ENCODE results near the gene INSIG1. TPM values are rescaled to one million over a fixed set of nuclear protein-coding genes. Genes with fewer than 3 reads are reported as not detected.

Gene INSIG1
- total RNA-seq, 1 donor from 2014 or later, result 38.2 TPM

GRCh38 chr7:155336812-155337602 is 39.3 kb downstream of the INSIG1 start:
- no peaks in the 10 kb centered on the region for H3K36me3 Mint-ChIP-seq
- H3K9me3 Mint-ChIP-seq, result no peaks in the 10 kb centered on the region
- peaks cover 17% of the 10 kb centered on the region for H3K27me3 Mint-ChIP-seq
- DNase-seq (ENCODE audit: extremely low spot score, unreplicated experiment), result no peak
- H3K27ac Mint-ChIP-seq, result no peak overlapping the region
- no peak overlapping the region for H3K4me3 Mint-ChIP-seq
- no peaks in the 10 kb centered on the region for H3K4me1 Mint-ChIP-seq (ENCODE audit: unreplicated experiment)
- TF ChIP-seq CTCF (conservative IDR thresholded peaks at IDR 0.05), result no peak

DNA sequence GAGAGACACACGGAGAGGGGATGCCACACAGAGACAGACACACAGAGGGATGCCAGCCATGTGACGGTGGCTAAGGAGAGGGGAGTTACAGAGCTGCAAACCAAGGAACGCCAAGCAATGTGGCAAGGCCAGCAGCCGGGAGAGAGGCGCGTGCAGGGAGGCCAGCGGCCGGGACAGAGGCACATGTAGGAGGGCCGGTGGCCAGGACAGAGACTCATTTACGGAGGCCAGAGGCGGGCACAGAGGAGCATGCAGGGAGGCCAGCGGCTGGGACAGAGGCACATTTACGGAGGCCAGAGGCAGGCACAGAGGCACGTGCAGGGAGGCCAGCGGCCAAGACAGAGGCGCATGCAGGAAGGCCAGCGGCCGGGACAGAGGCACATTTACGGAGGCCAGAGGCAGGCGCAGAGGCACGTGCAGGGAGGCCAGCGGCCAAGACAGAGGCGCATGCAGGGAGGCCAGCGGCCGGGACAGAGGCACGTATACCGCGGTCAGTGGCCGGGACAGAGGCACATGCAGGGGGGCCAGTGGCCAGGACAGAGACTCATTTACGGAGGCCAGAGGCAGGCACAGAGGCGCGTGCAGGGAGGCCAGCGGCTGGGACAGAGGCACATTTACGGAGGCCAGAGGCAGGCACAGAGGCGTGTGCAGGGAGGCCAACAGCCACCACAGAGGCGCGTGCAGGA is 40.4 kb downstream of the INSIG1 start:
- Mint-ChIP-seq H3K36me3 (no peaks in the 10 kb centered on the region), H3K9me3 (no peaks in the 10 kb centered on the region), H3K27ac (no peak overlapping the region), H3K4me1 (ENCODE audit: unreplicated experiment) (no peaks in the 10 kb centered on the region), H3K27me3 (peaks cover 20% of the 10 kb centered on the region), H3K4me3 (no peak overlapping the region)
- no peak for TF ChIP-seq CTCF (conservative IDR thresholded peaks at IDR 0.05)
- DNase-seq (ENCODE audit: extremely low spot score, unreplicated experiment), result peak; percentile 58

GRCh38 chr7:155338632-155339320 is 41.1 kb downstream of the INSIG1 start:
- Mint-ChIP-seq H3K4me1 (ENCODE audit: unreplicated experiment) (no peaks in the 10 kb centered on the region), H3K4me3 (no peak overlapping the region), H3K27ac (no peak overlapping the region), H3K9me3 (no peaks in the 10 kb centered on the region), H3K27me3 (peaks cover 20% of the 10 kb centered on the region), H3K36me3 (no peaks in the 10 kb centered on the region)
- peak; percentile 60 for DNase-seq (ENCODE audit: extremely low spot score, unreplicated experiment)
- no peak for TF ChIP-seq CTCF (conservative IDR thresholded peaks at IDR 0.05)

GRCh38 chr7:155339474-155339873 is 41.8 kb downstream of the INSIG1 start:
- Mint-ChIP-seq H3K27me3 (peaks cover 20% of the 10 kb centered on the region), H3K9me3 (no peaks in the 10 kb centered on the region), H3K36me3 (no peaks in the 10 kb centered on the region), H3K27ac (no peak overlapping the region), H3K4me1 (ENCODE audit: unreplicated experiment) (no peaks in the 10 kb centered on the region), H3K4me3 (no peak overlapping the region)
- no peak for TF ChIP-seq CTCF (conservative IDR thresholded peaks at IDR 0.05)
- peak; percentile 62 for DNase-seq (ENCODE audit: extremely low spot score, unreplicated experiment)

GRCh38 chr7:155340071-155340531 is 42.4 kb downstream of the INSIG1 start:
- Mint-ChIP-seq H3K27ac (no peak overlapping the region), H3K4me1 (ENCODE audit: unreplicated experiment) (no peaks in the 10 kb centered on the region), H3K36me3 (no peaks in the 10 kb centered on the region), H3K4me3 (no peak overlapping the region), H3K27me3 (peaks cover 22% of the 10 kb centered on the region), H3K9me3 (no peaks in the 10 kb centered on the region)
- no peak for TF ChIP-seq CTCF (conservative IDR thresholded peaks at IDR 0.05)
- DNase-seq (ENCODE audit: extremely low spot score, unreplicated experiment), result peak; percentile 61

All from type B pancreatic cell (in vitro differentiated cells).